ENCODE measurements around the gene BMPER.

Gene BMPER

GRCh38 chr7:33940503-33940902 lies 35.2 kb downstream of the BMPER start:
- TF ChIP-seq FOXP2 (optimal IDR thresholded peaks at IDR 0.05; ENCODE audit: borderline replicate concordance, extremely low read depth, extremely low read length, insufficient read depth) (no peak), TAF1 (IDR thresholded peaks at IDR 0.05; ENCODE audit: borderline replicate concordance, insufficient read depth, low read length) (no peak), POLR2AphosphoS5 (IDR thresholded peaks at IDR 0.05; ENCODE audit: low read depth, low read length) (no peak)

- no peak for TF ChIP-seq POLR2AphosphoS5 (IDR thresholded peaks at IDR 0.05; ENCODE audit: low read depth, low read length)
- TF ChIP-seq TAF1 (IDR thresholded peaks at IDR 0.05; ENCODE audit: borderline replicate concordance, insufficient read depth, low read length): no peak
- TF ChIP-seq SIN3A (IDR thresholded peaks at IDR 0.05; ENCODE audit: borderline replicate concordance, insufficient read depth, low read length): no peak
- TF ChIP-seq REST (IDR thresholded peaks at IDR 0.05; ENCODE audit: insufficient read depth in 1 of 2, low read depth in 2 of 2, low read length in 2 of 2): no peak
- no peak for TF ChIP-seq FOXP2 (optimal IDR thresholded peaks at IDR 0.05; ENCODE audit: borderline replicate concordance, extremely low read depth, extremely low read length, insufficient read depth)
These were observed 36.1 kb downstream of the BMPER start for GRCh38 chr7:33941418-33941817.

- TF ChIP-seq SIN3A (IDR thresholded peaks at IDR 0.05; ENCODE audit: borderline replicate concordance, insufficient read depth, low read length) (no peak), TAF1 (IDR thresholded peaks at IDR 0.05; ENCODE audit: borderline replicate concordance, insufficient read depth, low read length) (no peak), REST (IDR thresholded peaks at IDR 0.05; ENCODE audit: insufficient read depth in 1 of 2, low read depth in 2 of 2, low read length in 2 of 2) (no peak), FOXP2 (optimal IDR thresholded peaks at IDR 0.05; ENCODE audit: borderline replicate concordance, extremely low read depth, extremely low read length, insufficient read depth) (no peak), POLR2AphosphoS5 (IDR thresholded peaks at IDR 0.05; ENCODE audit: low read depth, low read length) (no peak)
These were observed 40.9 kb downstream of the BMPER start for GRCh38 chr7:33946094-33946699.

- TF ChIP-seq TAF1 (IDR thresholded peaks at IDR 0.05; ENCODE audit: borderline replicate concordance, insufficient read depth, low read length) (no peak), SIN3A (IDR thresholded peaks at IDR 0.05; ENCODE audit: borderline replicate concordance, insufficient read depth, low read length) (no peak), FOXP2 (optimal IDR thresholded peaks at IDR 0.05; ENCODE audit: borderline replicate concordance, extremely low read depth, extremely low read length, insufficient read depth) (no peak), REST (IDR thresholded peaks at IDR 0.05; ENCODE audit: insufficient read depth in 1 of 2, low read depth in 2 of 2, low read length in 2 of 2) (no peak), POLR2AphosphoS5 (IDR thresholded peaks at IDR 0.05; ENCODE audit: low read depth, low read length) (no peak)
These were observed 44.8 kb downstream of the BMPER start for GRCh38 chr7:33950047-33950714.

DNA sequence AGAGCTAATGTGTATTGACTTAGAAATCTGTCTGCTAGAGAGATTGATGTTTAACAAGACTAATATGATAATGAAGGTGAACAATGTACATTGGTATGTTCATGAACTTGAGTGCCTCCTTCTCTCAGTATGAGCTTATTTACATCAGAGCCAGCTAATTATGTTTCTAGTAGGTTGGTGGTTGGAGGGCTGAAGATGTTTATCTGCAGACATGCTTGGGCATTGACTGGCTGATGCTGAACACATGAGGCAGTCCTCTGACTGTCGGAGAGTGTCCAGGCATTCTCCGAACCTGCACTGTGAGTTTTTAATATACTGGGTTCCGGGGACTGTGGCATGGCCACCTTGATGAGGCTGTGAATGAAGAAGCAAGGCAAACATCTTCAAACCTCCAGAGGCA lies 47.5 kb downstream of the BMPER start:
- TF ChIP-seq FOXP2 (optimal IDR thresholded peaks at IDR 0.05; ENCODE audit: borderline replicate concordance, extremely low read depth, extremely low read length, insufficient read depth) (no peak), REST (IDR thresholded peaks at IDR 0.05; ENCODE audit: insufficient read depth in 1 of 2, low read depth in 2 of 2, low read length in 2 of 2) (no peak), POLR2AphosphoS5 (IDR thresholded peaks at IDR 0.05; ENCODE audit: low read depth, low read length) (no peak), SIN3A (IDR thresholded peaks at IDR 0.05; ENCODE audit: borderline replicate concordance, insufficient read depth, low read length) (no peak), TAF1 (IDR thresholded peaks at IDR 0.05; ENCODE audit: borderline replicate concordance, insufficient read depth, low read length) (no peak)
